DND-41 (cell line): ENCODE results near the gene ACAP3.
A peak's percentile ranks its signal among the peaks of the same experiment; 100 is the strongest.

Experiments used
- ATAC-seq: fragments of 200-7000 bp; cut with Tn5 transposase; 3 replicates; pipeline ENCODE4 v1.9.1; 2021; ENCODE audit warnings: low read depth; ENCODE audit not compliant: insufficient read depth
- DNase-seq: peaks from one replicate; pipeline ENCODE4 v3.0.0-alpha.2; 2020
- H2AFZ ChIP-seq: 2 replicates; pipeline ENCODE4 v1.6.0; 2012; ENCODE audit warnings: low read depth, low read length
- H3K27ac ChIP-seq: 2 replicates; pipeline ENCODE4 v1.5.1; 2012; ENCODE audit warnings: low read length, inconsistent platforms
- H3K27me3 ChIP-seq: fragments of 200-600 bp; sonication (generic); 2 replicates; pipeline ENCODE4 v1.6.0; 2012; ENCODE audit warnings: low read length, mild to moderate bottlenecking, inconsistent platforms; ENCODE audit not compliant: insufficient read depth, poor library complexity
- H3K36me3 ChIP-seq: 2 replicates; pipeline ENCODE4 v1.5.1; 2012; ENCODE audit warnings: low read length, inconsistent platforms; ENCODE audit not compliant: insufficient read depth
- H3K4me1 ChIP-seq: 2 replicates; pipeline ENCODE4 v1.5.1; 2012; ENCODE audit warnings: mild to moderate bottlenecking, low read length; ENCODE audit not compliant: insufficient read depth
- H3K4me2 ChIP-seq: 2 replicates; pipeline ENCODE4 v1.6.0; 2012; ENCODE audit warnings: mild to moderate bottlenecking, moderate library complexity, low read length, inconsistent platforms; ENCODE audit not compliant: insufficient read depth
- H3K4me3 ChIP-seq, 2 experiments: fragments of 200-600 bp in 1 of 2; shearing (Covaris generic) in 1 of 2; 2 replicates each; pipeline ENCODE4 v1.5.1; 2012 to 2016; ENCODE audit warnings: inconsistent platforms in 2 of 2, low read length in 2 of 2, mild to moderate bottlenecking in 2 of 2, low read depth in 1 of 2, moderate library complexity in 1 of 2
- H3K79me2 ChIP-seq: 2 replicates; pipeline ENCODE4 v1.6.0; 2012; ENCODE audit warnings: low read length, inconsistent platforms; ENCODE audit not compliant: insufficient read depth
- H3K9ac ChIP-seq: 2 replicates; pipeline ENCODE4 v1.6.0; 2012; ENCODE audit warnings: low read depth, mild to moderate bottlenecking, inconsistent platforms, low read length, moderate library complexity
- H3K9me3 ChIP-seq: 2 replicates; pipeline ENCODE4 v1.5.1; 2012; ENCODE audit warnings: low read length, moderate library complexity, mild to moderate bottlenecking, inconsistent platforms; ENCODE audit not compliant: insufficient read depth, severe bottlenecking
- H4K20me1 ChIP-seq: 2 replicates; pipeline ENCODE4 v1.6.0; 2012; ENCODE audit warnings: low read length; ENCODE audit not compliant: insufficient read depth
- EZH2 ChIP-seq: IDR thresholded peaks from 3 replicates; pipeline ENCODE4 v1.6.1; 2012; ENCODE audit warnings: borderline replicate concordance, low read depth, mild to moderate bottlenecking, moderate library complexity, low read length, inconsistent platforms; ENCODE audit not compliant: severe bottlenecking
- TF ChIP-seq, protein P1 (sequence below): IDR thresholded peaks from 2 replicates; pipeline ENCODE4 v1.5.1; 2012; ENCODE audit warnings: borderline replicate concordance, low read length, moderate library complexity, mild to moderate bottlenecking; ENCODE audit not compliant: poor library complexity, severe bottlenecking; ENCODE audit errors: extremely low read depth

The ACAP3 gene

DNA sequence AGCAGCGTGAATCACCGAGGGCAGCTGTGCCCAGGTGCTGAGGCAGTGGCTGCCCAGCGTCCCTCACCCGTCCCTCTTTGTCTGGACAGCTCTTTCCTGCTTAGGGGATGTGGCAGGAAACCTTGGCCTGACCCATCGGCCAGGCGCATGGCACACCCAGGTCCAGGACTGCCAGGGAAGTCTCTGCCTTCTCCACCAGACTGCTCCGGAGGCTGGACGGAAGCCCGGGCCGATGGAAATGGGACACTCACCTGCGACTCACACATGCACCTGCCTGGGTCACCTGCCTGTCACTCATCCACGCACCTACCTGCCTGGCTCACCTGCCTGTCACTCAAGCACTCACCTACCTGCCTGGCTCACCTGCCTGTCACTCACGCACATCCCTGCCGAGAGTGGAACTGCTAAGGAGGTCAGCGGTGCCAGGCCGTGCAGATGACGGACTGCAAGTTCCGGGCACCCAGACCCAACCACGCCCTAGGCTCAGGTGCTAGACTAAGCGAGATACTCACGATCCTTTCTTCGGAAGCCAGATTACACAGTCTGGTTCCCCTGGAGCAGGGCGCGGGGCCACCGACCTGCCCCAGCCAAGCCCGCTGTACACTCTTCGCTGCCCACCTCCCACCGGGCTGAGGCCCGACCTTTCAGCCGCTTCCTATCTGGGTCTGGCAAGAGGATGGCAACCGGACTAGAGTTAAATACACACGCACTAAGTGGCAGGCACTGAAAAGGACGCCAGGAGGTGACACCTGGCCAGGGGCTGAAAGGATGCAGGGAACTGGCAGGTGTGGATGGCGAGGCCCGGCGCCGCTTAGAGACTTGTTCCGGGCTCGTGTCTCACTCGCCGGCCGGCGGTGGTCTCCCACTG is 35.2 kb downstream of the ACAP3 start:
- ATAC-seq (no peak), DNase-seq (no peak)
- Histone ChIP-seq H3K4me2 (peak overlapping the region; percentile 99), H3K4me3 (peak overlapping the region; percentile 89 to 92; a peak in 3 of 4 replicates), H3K9me3 (no peaks in the 10 kb centered on the region), H4K20me1 (peaks cover 52% of the 10 kb centered on the region), H3K36me3 (peaks cover 42% of the 10 kb centered on the region), H3K27ac (peak overlapping the region; percentile 67), H3K9ac (peak overlapping the region; percentile 86), H3K4me1 (peaks cover 43% of the 10 kb centered on the region), H2AFZ (no peak overlapping the region), H3K79me2 (peaks cover 66% of the 10 kb centered on the region), H3K27me3 (no peaks in the 10 kb centered on the region)
- no peak for TF ChIP-seq EZH2
- TF ChIP-seq, protein P1, sequence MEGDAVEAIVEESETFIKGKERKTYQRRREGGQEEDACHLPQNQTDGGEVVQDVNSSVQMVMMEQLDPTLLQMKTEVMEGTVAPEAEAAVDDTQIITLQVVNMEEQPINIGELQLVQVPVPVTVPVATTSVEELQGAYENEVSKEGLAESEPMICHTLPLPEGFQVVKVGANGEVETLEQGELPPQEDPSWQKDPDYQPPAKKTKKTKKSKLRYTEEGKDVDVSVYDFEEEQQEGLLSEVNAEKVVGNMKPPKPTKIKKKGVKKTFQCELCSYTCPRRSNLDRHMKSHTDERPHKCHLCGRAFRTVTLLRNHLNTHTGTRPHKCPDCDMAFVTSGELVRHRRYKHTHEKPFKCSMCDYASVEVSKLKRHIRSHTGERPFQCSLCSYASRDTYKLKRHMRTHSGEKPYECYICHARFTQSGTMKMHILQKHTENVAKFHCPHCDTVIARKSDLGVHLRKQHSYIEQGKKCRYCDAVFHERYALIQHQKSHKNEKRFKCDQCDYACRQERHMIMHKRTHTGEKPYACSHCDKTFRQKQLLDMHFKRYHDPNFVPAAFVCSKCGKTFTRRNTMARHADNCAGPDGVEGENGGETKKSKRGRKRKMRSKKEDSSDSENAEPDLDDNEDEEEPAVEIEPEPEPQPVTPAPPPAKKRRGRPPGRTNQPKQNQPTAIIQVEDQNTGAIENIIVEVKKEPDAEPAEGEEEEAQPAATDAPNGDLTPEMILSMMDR: no peak

GRCh38 chr1:1270813-1271212 is 36.9 kb downstream of the ACAP3 start:
- H3K4me3 ChIP-seq: peak overlapping the region in 1 of 2 experiments; percentile 25; a peak in 1 of 4 replicates
- H3K4me1 ChIP-seq: peaks cover 43% of the 10 kb centered on the region
- H2AFZ ChIP-seq: no peak overlapping the region
- peaks cover 77% of the 10 kb centered on the region for H3K79me2 ChIP-seq
- H3K27ac ChIP-seq: no peak overlapping the region
- H3K9me3 ChIP-seq: no peaks in the 10 kb centered on the region
- peak overlapping the region; percentile 99; the same call in 1 of the 2 replicates for H3K4me2 ChIP-seq
- DNase-seq (no peak), ATAC-seq (no peak)
- TF ChIP-seq EZH2: no peak
- TF ChIP-seq, protein P1: no peak
- H4K20me1 ChIP-seq: peaks cover 60% of the 10 kb centered on the region
- H3K9ac ChIP-seq: peak overlapping the region; percentile 86; the same call in 1 of the 2 replicates
- no peaks in the 10 kb centered on the region for H3K27me3 ChIP-seq
- peaks cover 53% of the 10 kb centered on the region for H3K36me3 ChIP-seq

GRCh38 chr1:1268284-1268682 is 39.4 kb downstream of the ACAP3 start:
- Histone ChIP-seq H3K27ac (no peak overlapping the region), H2AFZ (no peak overlapping the region), H3K4me3 (no peak overlapping the region), H3K79me2 (peaks cover 82% of the 10 kb centered on the region), H3K9me3 (no peaks in the 10 kb centered on the region), H4K20me1 (peaks cover 74% of the 10 kb centered on the region), H3K4me1 (peaks cover 28% of the 10 kb centered on the region), H3K9ac (no peak overlapping the region), H3K4me2 (no peak overlapping the region), H3K36me3 (peaks cover 77% of the 10 kb centered on the region), H3K27me3 (no peaks in the 10 kb centered on the region)
- ATAC-seq: no peak
- no peak for DNase-seq
- TF ChIP-seq EZH2: no peak
- TF ChIP-seq, protein P1: no peak
